ENCODE data around the gene MUC13.

DNA sequence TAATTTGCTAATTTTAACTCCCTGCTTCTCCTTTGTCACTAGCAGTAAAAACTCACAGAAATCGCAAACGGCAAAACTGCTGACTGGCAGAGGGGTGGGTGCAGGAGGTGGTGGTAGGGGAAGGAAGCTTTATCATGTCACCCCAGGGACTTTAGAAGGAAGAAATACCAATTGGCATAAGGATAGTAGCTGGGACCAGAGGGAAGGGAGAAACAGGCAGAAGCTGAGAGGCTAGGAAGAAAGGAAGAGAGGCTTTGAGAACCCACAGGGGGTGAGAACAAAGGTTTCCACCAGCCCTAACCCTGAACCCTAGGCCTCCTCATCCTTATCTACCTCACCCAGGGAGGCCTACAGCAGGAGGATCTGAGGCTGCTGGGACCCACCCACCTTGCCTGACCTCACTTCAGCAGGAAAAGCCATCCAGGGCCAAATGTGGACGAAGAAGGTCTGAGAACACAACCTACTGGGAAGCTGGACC, 58.1 kb downstream of the MUC13 start:
- TF ChIP-seq, protein P1, sequence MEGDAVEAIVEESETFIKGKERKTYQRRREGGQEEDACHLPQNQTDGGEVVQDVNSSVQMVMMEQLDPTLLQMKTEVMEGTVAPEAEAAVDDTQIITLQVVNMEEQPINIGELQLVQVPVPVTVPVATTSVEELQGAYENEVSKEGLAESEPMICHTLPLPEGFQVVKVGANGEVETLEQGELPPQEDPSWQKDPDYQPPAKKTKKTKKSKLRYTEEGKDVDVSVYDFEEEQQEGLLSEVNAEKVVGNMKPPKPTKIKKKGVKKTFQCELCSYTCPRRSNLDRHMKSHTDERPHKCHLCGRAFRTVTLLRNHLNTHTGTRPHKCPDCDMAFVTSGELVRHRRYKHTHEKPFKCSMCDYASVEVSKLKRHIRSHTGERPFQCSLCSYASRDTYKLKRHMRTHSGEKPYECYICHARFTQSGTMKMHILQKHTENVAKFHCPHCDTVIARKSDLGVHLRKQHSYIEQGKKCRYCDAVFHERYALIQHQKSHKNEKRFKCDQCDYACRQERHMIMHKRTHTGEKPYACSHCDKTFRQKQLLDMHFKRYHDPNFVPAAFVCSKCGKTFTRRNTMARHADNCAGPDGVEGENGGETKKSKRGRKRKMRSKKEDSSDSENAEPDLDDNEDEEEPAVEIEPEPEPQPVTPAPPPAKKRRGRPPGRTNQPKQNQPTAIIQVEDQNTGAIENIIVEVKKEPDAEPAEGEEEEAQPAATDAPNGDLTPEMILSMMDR (IDR thresholded peaks at IDR 0.05; ENCODE audit: poor library complexity, severe bottlenecking) = no peak
- no peak for TF ChIP-seq MXI1 (conservative IDR thresholded peaks at IDR 0.05; ENCODE audit: poor library complexity, severe bottlenecking)

All from neural cell (in vitro differentiated cells).